Stimulated activated CD4-positive, alpha-beta T cell treated with anti-CD3 and anti-CD28 coated beads, Interleukin-1b, Interleukin-23, amount 100 ng/mL, for 4 hours (primary cell): ENCODE measurements around the gene PGGT1B.

Experiments
- DNase-seq, 2 donors: peaks; one replicate each; pipeline ENCODE4 v3.0.0-alpha.2; 2020; ENCODE audit warnings: low read depth in 2 of 2

Gene PGGT1B

GRCh38 chr5:115262321-115263077 is at the start of gene PGGT1B:
TSS of gene PGGT1B (minus strand) at chr5:115262877. CDS start at chr5:115262851, 26 bp downstream.
- DNase-seq = peak; percentile 47 to 62

- DNase-seq = no peak
These were observed 47.2 kb upstream of the PGGT1B start for GRCh38 chr5:115309751-115310370.

GRCh38 chr5:115308815-115309214 is 46.1 kb upstream of the PGGT1B start:
- no peak for DNase-seq

GRCh38 chr5:115306011-115306536 is 43.4 kb upstream of the PGGT1B start:
- DNase-seq = no peak

- DNase-seq = no peak
These were observed 41.8 kb upstream of the PGGT1B start for GRCh38 chr5:115304496-115304895.

GRCh38 chr5:115298811-115299210 is 36.1 kb upstream of the PGGT1B start:
- no peak for DNase-seq

- DNase-seq = no peak
These were observed 34.4 kb upstream of the PGGT1B start for GRCh38 chr5:115297031-115297430.

- DNase-seq = peak; percentile 84
These were observed 33.7 kb upstream of the PGGT1B start, which contains the start of gene CCDC112 for GRCh38 chr5:115296124-115297022. TSS of gene CCDC112 (minus strand) at chr5:115296654. CDS start at chr5:115296543, 111 bp downstream.

GRCh38 chr5:115295777-115296123 is 33.1 kb upstream of the PGGT1B start:
- no peak for DNase-seq

GRCh38 chr5:115291397-115291796 is 28.7 kb upstream of the PGGT1B start:
- DNase-seq = no peak

GRCh38 chr5:115289104-115289503 is 26.4 kb upstream of the PGGT1B start:
- no peak for DNase-seq

GRCh38 chr5:115284021-115284420 is 21.3 kb upstream of the PGGT1B start:
- no peak for DNase-seq

- DNase-seq = no peak
These were observed 19.5 kb upstream of the PGGT1B start for GRCh38 chr5:115282131-115282530.

- no peak for DNase-seq
These were observed 11.9 kb upstream of the PGGT1B start for GRCh38 chr5:115274584-115274983.

- no peak for DNase-seq
These were observed 9.8 kb upstream of the PGGT1B start for GRCh38 chr5:115272297-115272958.

GRCh38 chr5:115271295-115272050 is 8.8 kb upstream of the PGGT1B start:
- no peak for DNase-seq

- no peak for DNase-seq
These were observed 4.9 kb upstream of the PGGT1B start for GRCh38 chr5:115267617-115268016.

- no peak for DNase-seq
These were observed 2.5 kb upstream of the PGGT1B start for GRCh38 chr5:115265220-115265619.

- DNase-seq = no peak
These were observed 2.1 kb upstream of the PGGT1B start for GRCh38 chr5:115264786-115265185.

- no peak for DNase-seq
These were observed 352 bp upstream of the PGGT1B start for GRCh38 chr5:115263078-115263380.

- no peak for DNase-seq
These were observed 711 bp downstream of the PGGT1B start for GRCh38 chr5:115262011-115262320.
